ENCODE data around the gene RALGDS. TPM values are rescaled to one million over a fixed set of nuclear protein-coding genes. Genes with fewer than 3 reads are reported as not detected.

Gene RALGDS
- total RNA-seq, 4 donors from 2014 or later = 44.8 to 53.0 (median 49.8) TPM

DNA sequence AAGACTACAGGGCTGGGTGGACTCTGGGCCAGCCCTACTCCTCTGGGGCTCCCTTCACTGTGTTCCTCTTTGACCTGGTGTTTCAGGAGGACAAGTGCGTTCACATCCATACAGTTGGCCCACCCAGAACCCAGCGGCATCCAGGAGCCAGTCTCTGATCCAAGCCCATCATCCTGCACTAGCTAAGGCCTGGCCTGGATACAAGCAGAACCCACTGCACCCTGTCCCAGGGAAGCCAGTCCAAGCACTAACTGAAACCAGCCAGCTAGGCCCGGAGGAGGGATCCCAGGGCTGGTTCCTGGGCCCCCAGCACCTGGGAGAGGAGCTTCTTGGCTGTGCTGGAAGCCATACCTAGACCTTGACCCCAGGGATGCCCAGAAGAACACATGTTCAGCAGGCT is 46.7 kb upstream of the RALGDS start:
- TF ChIP-seq, protein P1, sequence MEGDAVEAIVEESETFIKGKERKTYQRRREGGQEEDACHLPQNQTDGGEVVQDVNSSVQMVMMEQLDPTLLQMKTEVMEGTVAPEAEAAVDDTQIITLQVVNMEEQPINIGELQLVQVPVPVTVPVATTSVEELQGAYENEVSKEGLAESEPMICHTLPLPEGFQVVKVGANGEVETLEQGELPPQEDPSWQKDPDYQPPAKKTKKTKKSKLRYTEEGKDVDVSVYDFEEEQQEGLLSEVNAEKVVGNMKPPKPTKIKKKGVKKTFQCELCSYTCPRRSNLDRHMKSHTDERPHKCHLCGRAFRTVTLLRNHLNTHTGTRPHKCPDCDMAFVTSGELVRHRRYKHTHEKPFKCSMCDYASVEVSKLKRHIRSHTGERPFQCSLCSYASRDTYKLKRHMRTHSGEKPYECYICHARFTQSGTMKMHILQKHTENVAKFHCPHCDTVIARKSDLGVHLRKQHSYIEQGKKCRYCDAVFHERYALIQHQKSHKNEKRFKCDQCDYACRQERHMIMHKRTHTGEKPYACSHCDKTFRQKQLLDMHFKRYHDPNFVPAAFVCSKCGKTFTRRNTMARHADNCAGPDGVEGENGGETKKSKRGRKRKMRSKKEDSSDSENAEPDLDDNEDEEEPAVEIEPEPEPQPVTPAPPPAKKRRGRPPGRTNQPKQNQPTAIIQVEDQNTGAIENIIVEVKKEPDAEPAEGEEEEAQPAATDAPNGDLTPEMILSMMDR (IDR thresholded peaks at IDR 0.05) = no peak
- no peak for TF ChIP-seq EP300 (IDR thresholded peaks at IDR 0.05)
- TF ChIP-seq POLR2A (IDR thresholded peaks at IDR 0.05) = no peak
- TF ChIP-seq POLR2AphosphoS5 (IDR thresholded peaks at IDR 0.05) = no peak
- no peak for ATAC-seq
- Histone ChIP-seq H3K4me1 (peaks cover 0 to 20% (median 13%) of the 10 kb centered on the region in 3 donors), H3K9me3 (no peaks in the 10 kb centered on the region), H3K27ac (no peak overlapping the region), H3K4me3 (no peak overlapping the region), H3K27me3 (peaks cover 27% of the 10 kb centered on the region), H3K36me3 (no peaks in the 10 kb centered on the region)
- 60 to 67% methylated on average over 1 of the region's 3 CpGs for WGBS, 2 donors (ENCODE audit: low coverage in 1 of 2)

- peaks cover 27% of the 10 kb centered on the region for H3K27me3 ChIP-seq
- no CpG with 5 or more reads among the region's 3 CpGs for WGBS, 2 donors (ENCODE audit: low coverage in 1 of 2)
- no peak overlapping the region for H3K4me3 ChIP-seq
- H3K9me3 ChIP-seq = no peaks in the 10 kb centered on the region
- TF ChIP-seq EP300 (IDR thresholded peaks at IDR 0.05) (no peak), POLR2A (IDR thresholded peaks at IDR 0.05) (no peak), POLR2AphosphoS5 (IDR thresholded peaks at IDR 0.05) (no peak)
- TF ChIP-seq, protein P1 (IDR thresholded peaks at IDR 0.05) = no peak
- H3K27ac ChIP-seq = no peak overlapping the region
- ATAC-seq = no peak
- no peaks in the 10 kb centered on the region for H3K36me3 ChIP-seq
- H3K4me1 ChIP-seq = peaks cover 0 to 26% (median 15%) of the 10 kb centered on the region in 3 donors
These were observed 46.2 kb upstream of the RALGDS start for GRCh38 chr9:133167096-133167730.

DNA sequence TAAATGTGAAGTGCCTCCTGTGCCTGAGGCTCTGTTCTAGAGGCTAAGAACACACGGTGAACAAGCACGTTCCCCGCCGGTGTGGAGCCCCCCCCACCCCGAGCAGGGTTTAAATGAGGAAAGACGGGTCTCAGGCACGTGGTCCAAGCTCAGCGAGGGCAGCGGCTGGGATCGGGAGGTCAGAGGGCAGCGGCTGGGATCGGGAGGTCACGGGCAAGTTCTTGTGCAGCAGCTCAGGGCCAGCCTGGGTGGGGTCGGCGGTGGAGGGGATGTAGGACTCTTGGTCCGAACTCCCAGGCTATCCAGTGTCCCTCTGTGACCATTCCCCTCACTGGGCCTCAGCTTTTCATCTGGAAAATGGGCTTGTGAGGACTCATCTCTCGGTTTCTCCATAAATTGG is 45.4 kb upstream of the RALGDS start:
- H3K4me3 ChIP-seq = no peak overlapping the region
- 83 to 86% methylated on average over 1 to 12 of the region's 17 CpGs for WGBS, 2 donors (ENCODE audit: low coverage in 1 of 2)
- no peak for ATAC-seq
- H3K4me1 ChIP-seq = peaks cover 0 to 33% (median 15%) of the 10 kb centered on the region in 3 donors
- no peaks in the 10 kb centered on the region for H3K9me3 ChIP-seq
- H3K36me3 ChIP-seq = no peaks in the 10 kb centered on the region
- peaks cover 21% of the 10 kb centered on the region for H3K27me3 ChIP-seq
- TF ChIP-seq POLR2A (IDR thresholded peaks at IDR 0.05) (no peak), POLR2AphosphoS5 (IDR thresholded peaks at IDR 0.05) (no peak), EP300 (IDR thresholded peaks at IDR 0.05) (no peak)
- TF ChIP-seq, protein P1 (IDR thresholded peaks at IDR 0.05) = no peak
- no peak overlapping the region for H3K27ac ChIP-seq

- H3K27ac ChIP-seq = no peak overlapping the region
- H3K4me1 ChIP-seq = peaks cover 0 to 42% (median 15%) of the 10 kb centered on the region in 3 donors
- WGBS, 2 donors (ENCODE audit: low coverage in 1 of 2) = 95 to 100% methylated on average over 2 of the region's 2 CpGs
- H3K9me3 ChIP-seq = no peaks in the 10 kb centered on the region
- no peak overlapping the region for H3K4me3 ChIP-seq
- ATAC-seq = no peak
- peaks cover 0 to 2% of the 10 kb centered on the region in 2 donors for H3K36me3 ChIP-seq
- peaks cover 12% of the 10 kb centered on the region for H3K27me3 ChIP-seq
- TF ChIP-seq POLR2AphosphoS5 (IDR thresholded peaks at IDR 0.05) = no peak
These were observed 44.4 kb upstream of the RALGDS start for GRCh38 chr9:133165452-133165730.

DNA sequence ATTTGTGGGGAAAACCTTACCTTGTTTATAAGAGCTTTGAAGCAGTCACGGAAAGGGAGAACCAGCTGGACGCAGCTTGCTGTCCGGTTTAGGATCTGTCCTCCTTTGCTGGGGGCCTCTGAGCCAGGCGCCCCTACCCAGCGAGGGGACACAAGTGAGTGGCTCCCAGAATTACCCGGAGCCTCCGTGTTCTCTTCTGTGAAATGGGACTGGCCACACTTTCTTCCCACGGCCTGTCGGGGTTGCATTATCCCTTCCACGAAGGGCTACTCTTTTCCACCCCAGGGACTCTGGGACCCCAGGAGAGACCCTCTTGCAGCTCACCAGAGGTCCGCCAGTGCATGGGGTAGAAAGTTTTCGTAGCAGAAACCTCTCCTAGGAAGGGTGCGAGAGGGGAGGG is 43.2 kb upstream of the RALGDS start:
- Histone ChIP-seq H3K27ac (peak overlapping the region in 3 of 4 donors; percentile 67 to 85 (median 74)), H3K27me3 (peaks cover 12% of the 10 kb centered on the region), H3K4me1 (peaks cover 0 to 42% (median 15%) of the 10 kb centered on the region in 3 donors), H3K9me3 (no peaks in the 10 kb centered on the region), H3K36me3 (peaks cover 0 to 14% of the 10 kb centered on the region in 2 donors), H3K4me3 (peak overlapping the region; percentile 58 to 80)
- no peak for TF ChIP-seq POLR2A (IDR thresholded peaks at IDR 0.05)
- TF ChIP-seq EP300 (IDR thresholded peaks at IDR 0.05) = no peak
- TF ChIP-seq POLR2AphosphoS5 (IDR thresholded peaks at IDR 0.05) = no peak
- WGBS, 2 donors (ENCODE audit: low coverage in 1 of 2) = 80 to 100% methylated on average over 1 to 3 of the region's 13 CpGs
- no peak for ATAC-seq

- 0 to 9% methylated on average over 9 to 10 of the region's 56 CpGs for WGBS, 2 donors (ENCODE audit: low coverage in 1 of 2)
- Histone ChIP-seq H3K4me1 (peaks cover 0 to 42% (median 15%) of the 10 kb centered on the region in 3 donors), H3K9me3 (no peaks in the 10 kb centered on the region), H3K27ac (peak within 1 kb of the TSS in 3 of 4 donors; percentile 67 to 85 (median 74)), H3K27me3 (peaks cover 12% of the 10 kb centered on the region), H3K4me3 (peak within 1 kb of the TSS; percentile 58 to 80), H3K36me3 (peaks cover 0 to 20% of the 10 kb centered on the region in 2 donors)
- TF ChIP-seq POLR2AphosphoS5 (IDR thresholded peaks at IDR 0.05) (peak; percentile 8), EP300 (IDR thresholded peaks at IDR 0.05) (no peak), POLR2A (IDR thresholded peaks at IDR 0.05) (peak; percentile 37 to 39)
- TF ChIP-seq, protein P1 (IDR thresholded peaks at IDR 0.05) = peak in 1 of 4 experiments; percentile 13
- peak; percentile 66 for ATAC-seq
These were observed 42.6 kb upstream of the RALGDS start, which contains the start of gene GBGT1 for GRCh38 chr9:133163504-133164172. GBGT1 (minus strand) TSS chr9:133163914; CDS start chr9:133162412, 1,502 bp downstream.

All from gastroesophageal sphincter (tissue), 4 donors.